Kidney epithelial cell (primary cell): Measurements from ENCODE around the gene RIPOR1. TPM values are rescaled to one million over a fixed set of nuclear protein-coding genes. Genes with fewer than 3 reads are reported as not detected.
A peak's percentile ranks its signal among the peaks of the same experiment; 100 is the strongest.
"Not testable (repeated sequence)": the region's sequence is repeated elsewhere in the genome, so short reads cannot be mapped to it uniquely, and the experiment has no call there.

Experiments
- DNase-seq: peaks from one replicate; pipeline ENCODE4 v3.0.0-alpha.2; 2010; ENCODE audit warnings: low read depth
- H3K27me3 ChIP-seq: 2 replicates; pipeline ENCODE4 v1.6.0; 2011; ENCODE audit warnings: low read length; ENCODE audit not compliant: control insufficient read depth, insufficient read depth
- H3K36me3 ChIP-seq: 2 replicates; pipeline ENCODE4 v1.5.1; 2011; ENCODE audit warnings: low read length; ENCODE audit not compliant: control insufficient read depth, insufficient read depth
- H3K4me3 ChIP-seq: 2 replicates; pipeline ENCODE4 v1.5.1; 2011; ENCODE audit warnings: low read depth, mild to moderate bottlenecking, control low read depth, low read length
- CTCF ChIP-seq: IDR thresholded peaks from 2 replicates; pipeline ENCODE4 v1.5.1; 2011; ENCODE audit warnings: mild to moderate bottlenecking, moderate library complexity, low read length, control low read depth, inconsistent platforms; ENCODE audit not compliant: insufficient read depth, poor library complexity, severe bottlenecking
- total RNA-seq: library from RNA; depleted of rRNA; stranded (reverse); fragments of >200 nt; gene quantifications from 2 replicates; pipeline ENCODE4 v1.2.3, GENCODE V29; 2015

RIPOR1 gene
- total RNA-seq, 1 donor from 2014 or later = 91.0 TPM

GRCh38 chr16:67531247-67531646, 2.6 kb downstream of the RIPOR1 start:
- Histone ChIP-seq H3K4me3 (no peak overlapping the region), H3K36me3 (no peaks in the 10 kb centered on the region)
- no peak for TF ChIP-seq CTCF

GRCh38 chr16:67533024-67533560, 4.5 kb downstream of the RIPOR1 start:
- Histone ChIP-seq H3K27me3 (no peaks in the 10 kb centered on the region), H3K36me3 (no peaks in the 10 kb centered on the region), H3K4me3 (no peak overlapping the region)
- DNase-seq = no peak
- no peak for TF ChIP-seq CTCF

More at GRCh38 chr16:67531247-67531646, 2.6 kb downstream of the RIPOR1 start:
- no peak for DNase-seq
- H3K27me3 ChIP-seq = no peaks in the 10 kb centered on the region

- H3K36me3 ChIP-seq = not testable (repeated sequence)
Measured at GRCh38 chr16:67533987-67534386, 5.4 kb downstream of the RIPOR1 start.

DNA sequence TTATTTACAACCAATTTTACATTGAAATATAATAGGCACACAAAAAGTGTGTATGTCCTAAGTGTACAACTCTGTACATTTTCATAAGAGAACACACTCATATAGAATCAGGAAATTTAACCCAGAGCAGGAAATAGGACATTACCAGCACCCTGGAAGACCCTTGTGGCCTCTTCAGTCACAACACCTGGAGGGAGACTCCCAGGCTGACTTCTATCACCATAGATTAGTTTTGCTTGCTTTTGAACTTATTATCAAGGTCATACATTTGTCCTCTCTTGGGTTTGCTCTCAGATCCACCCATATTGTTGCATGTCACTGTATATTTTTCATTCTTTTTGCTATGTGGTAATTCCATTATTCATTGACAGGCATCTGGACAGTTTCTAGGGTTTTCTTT, 5.8 kb downstream of the RIPOR1 start:
- Histone ChIP-seq H3K27me3 (no peaks in the 10 kb centered on the region), H3K4me3 (no peak overlapping the region), H3K36me3 (no peaks in the 10 kb centered on the region)
- no peak for DNase-seq
- TF ChIP-seq CTCF = no peak

More at GRCh38 chr16:67533987-67534386, 5.4 kb downstream of the RIPOR1 start:
- not testable (repeated sequence) for H3K27me3 ChIP-seq, DNase-seq, H3K4me3 ChIP-seq

DNA sequence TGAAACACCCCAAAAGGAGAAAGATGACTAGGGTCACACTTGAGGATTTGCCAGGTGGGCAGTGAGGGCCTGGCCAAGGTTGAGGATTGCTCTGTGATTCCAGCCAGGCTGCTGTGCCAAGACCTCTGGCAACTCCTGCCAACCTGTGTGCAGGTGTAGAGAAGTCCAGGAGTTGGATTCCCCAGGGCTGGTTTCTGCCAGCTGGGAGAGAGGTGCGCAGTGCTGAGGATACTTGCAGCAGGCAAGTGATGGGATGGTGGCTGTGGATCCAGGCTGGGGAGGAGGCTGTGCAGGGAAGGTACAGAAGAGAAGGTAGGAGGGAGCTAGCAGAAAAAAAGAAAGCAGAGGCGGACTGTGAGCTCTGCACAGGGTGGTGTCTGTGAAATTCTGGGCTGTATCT, 6.6 kb downstream of the RIPOR1 start:
- TF ChIP-seq CTCF = no peak
- Histone ChIP-seq H3K27me3 (no peaks in the 10 kb centered on the region), H3K4me3 (no peak overlapping the region), H3K36me3 (no peaks in the 10 kb centered on the region)
- DNase-seq = no peak

DNA sequence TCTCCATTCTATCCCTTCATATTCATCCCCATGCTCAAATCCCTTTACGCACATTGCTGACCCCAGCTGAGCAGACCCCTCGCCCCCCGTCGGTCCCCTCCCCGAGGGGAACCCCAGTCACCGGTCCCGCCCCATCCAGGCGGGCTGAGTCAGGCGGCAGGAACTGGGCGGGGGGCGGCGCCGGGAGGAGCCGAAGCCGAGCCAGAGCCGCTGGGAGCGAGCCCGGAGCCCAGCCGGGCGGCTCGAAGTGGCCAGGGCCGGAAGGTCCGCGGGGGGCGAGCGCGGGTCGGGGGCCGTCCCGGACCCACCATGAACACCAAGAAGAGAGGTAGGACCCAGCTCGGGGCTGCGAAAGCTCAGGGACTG, 8.6 kb downstream of the RIPOR1 start:
- no peak for DNase-seq
- no peak for TF ChIP-seq CTCF
- H3K27me3 ChIP-seq = no peaks in the 10 kb centered on the region
- peaks cover 3% of the 10 kb centered on the region for H3K36me3 ChIP-seq
- H3K4me3 ChIP-seq = peak overlapping the region; percentile 54
